NCI-H146 treated with DMSO at 0.1 percent for 48 hours (cell line): ENCODE measurements around the gene RAB11FIP4.

Source experiments
- DNase-seq: peaks from one replicate; lab custom pipeline; 2025; ENCODE audit not compliant: unreplicated experiment; lab: John Stamatoyannopoulos, UW

The RAB11FIP4 gene

DNA sequence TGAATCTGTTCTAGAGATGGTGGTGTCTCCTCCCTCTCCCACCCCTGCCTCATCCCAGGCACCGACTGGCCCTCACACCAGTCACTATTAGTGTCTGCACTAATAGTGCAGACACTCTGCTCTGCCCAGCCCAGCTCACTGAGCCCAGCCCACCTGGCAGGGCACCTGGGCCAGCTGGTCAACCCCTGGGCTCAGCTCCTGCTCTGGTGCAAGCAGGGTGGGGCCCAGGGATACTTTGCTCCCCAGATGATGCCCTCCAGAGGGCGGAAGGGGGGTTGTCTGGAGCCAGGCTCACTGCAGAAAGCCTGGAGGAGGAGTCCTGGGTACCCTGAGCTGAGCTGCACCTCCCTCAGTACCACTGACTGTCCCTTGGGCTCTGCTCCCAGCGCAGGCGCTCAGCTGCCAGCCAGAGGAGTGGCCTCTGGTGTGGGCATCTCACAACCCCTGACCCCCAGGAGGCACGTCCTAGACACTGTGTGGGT, 14.5 kb downstream of the RAB11FIP4 start:
- DNase-seq, result no peak

DNA sequence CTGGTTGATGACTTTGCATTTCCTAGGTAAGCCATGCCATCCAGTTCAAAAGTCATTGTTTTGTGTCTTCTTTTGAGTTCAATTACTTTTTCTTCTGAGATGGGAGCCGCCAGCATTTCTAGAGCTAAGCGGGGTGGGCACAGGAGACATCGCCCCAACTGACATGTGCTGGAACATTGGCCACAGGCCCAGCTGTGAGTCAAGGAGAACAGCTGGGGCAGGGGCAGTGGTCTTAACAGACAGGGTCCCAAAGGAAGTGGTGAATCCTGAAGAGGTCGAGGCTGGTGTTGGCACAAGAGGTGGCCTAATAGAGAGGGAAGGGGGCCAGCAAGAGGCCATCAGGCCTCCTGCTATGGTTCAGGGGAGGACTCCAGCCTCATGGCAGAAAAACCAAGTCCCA, 17.1 kb downstream of the RAB11FIP4 start:
- DNase-seq, result no peak

DNA sequence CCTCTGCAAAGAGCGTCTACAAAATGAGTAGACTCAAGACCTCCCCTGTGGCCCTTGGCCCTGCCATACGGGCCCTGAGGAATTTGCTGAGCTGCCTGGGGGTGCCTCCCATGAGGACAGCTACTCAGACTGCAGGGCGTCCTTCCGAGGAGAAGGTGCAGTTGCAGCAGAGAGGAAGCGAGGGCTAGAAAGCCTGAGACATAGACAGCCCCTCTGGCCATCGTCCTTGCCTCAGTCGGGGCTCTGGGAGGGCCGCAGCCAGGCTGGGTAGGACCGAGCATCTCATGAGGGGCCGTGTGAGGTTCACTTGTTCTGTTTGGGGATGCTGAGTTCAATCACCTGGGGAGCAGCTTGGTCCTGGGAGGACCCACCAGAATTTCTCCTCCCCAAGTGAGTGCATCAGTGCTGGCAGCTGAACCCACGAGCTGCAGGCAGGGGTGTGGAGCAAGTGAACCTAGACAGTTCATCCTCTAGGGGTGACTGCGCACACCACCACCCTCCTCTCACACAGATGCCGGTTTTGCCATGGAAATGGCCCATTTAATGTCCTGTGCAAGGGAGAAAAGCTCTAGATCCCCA, 20.3 kb downstream of the RAB11FIP4 start:
- no peak for DNase-seq

GRCh38 chr17:31412511-31412910, 21.0 kb downstream of the RAB11FIP4 start:
- DNase-seq, result no peak

DNA sequence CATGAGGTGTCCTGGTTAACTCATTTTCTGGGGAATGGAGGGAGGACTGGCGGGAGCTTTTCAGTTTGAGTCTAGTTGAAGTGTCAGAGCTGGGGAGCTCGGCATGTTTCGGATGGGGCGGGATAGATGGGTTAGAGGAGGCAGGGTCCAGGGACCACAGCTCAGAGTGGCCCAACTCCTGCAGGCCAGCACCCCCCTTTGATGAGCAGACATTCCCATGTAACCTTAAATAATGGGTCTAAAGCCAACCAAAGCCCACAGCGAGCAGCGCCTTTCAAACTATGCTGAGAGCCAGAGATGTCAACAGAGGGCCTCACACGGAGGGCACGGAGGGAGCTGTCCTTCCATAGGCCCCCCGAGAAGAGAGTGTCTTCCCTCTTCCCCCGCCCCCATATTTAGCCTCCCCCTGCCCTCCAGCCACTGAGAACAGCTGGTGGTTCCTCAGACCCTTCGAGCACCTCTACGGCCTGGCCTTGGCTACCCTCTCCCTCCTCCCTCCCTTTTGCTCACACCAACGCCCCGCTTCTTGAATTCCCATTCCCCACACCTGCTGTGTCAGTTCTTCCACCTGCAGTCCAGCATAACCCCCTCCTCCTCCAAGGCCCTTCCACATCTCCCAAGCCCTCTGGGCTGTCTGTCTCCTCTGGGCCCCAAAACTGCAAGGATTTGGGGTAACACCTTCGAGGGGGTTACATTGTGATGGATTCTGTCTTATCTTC, 21.8 kb downstream of the RAB11FIP4 start:
- DNase-seq, result no peak

- no peak for DNase-seq
Observed at GRCh38 chr17:31413874-31414549, 22.5 kb downstream of the RAB11FIP4 start.

DNA sequence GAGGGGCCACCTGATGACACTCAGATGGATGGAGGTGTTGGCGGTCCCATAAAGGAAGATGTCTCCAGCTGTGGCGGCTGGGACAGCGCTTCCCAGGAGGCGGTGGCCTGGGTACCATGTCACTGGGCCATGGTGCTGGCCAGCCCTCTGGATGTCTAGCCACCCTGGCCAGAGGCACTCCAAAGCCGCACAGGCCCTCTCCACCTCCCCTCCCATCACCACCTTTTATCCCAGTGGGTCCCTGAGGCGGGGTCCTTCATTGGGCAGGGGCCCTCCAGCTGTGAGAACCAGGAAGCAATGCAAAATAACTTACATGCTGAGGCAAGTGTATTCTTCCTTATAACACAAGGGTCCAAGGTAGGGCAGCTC, 23.1 kb downstream of the RAB11FIP4 start:
- DNase-seq, result no peak

GRCh38 chr17:31415004-31415454, 23.6 kb downstream of the RAB11FIP4 start:
- no peak for DNase-seq

- DNase-seq, result no peak
Observed at GRCh38 chr17:31415640-31416502, 24.4 kb downstream of the RAB11FIP4 start.

GRCh38 chr17:31416503-31416923, 25.0 kb downstream of the RAB11FIP4 start:
- DNase-seq, result no peak

- no peak for DNase-seq
Observed at GRCh38 chr17:31417051-31417792, 25.7 kb downstream of the RAB11FIP4 start.

DNA sequence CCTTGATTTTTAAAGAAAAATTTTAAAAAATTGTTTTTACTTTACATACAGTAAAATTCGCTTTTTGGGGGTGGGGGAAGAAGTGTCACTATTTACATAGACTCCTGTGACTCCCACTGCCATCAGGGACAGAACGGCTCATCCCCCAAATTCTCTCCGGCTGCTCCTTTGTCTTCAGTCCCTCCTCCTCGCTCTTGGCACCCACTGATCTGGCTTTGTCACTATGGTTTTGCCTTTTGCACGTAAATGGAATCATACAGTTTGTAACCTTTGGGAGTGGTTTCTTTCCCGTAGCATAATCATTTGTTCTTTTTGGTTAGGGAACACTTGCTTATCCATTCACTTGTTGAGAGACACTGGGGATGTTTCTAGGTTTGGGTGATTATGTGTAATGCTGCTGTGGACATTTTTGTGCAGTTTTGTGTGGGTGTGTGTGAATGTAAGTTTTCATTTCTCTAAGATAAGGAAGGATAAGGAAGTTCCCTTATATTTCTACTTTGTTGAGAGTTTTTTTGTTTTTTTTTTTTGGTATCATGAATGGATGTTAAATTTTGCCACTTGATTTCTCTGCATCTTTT, 27.4 kb downstream of the RAB11FIP4 start:
- no peak for DNase-seq

- no peak for DNase-seq
Observed at GRCh38 chr17:31422443-31422842, 31.0 kb downstream of the RAB11FIP4 start.

DNA sequence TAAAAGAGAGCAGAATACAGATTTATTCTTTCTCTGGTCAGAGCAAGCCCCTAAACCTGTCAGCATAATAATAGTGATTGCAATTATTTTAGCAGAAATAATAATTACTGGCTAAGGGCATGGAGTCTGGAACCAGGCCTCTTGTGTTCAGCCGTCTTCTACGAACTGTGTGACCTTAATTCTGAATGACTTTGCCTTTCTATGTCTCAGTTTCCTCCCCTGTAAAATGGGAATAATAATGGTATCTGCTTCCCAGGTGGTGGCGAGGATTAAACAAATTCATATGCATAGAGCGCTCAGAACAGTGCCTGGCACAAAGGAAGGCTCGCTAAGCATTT, 33.4 kb downstream of the RAB11FIP4 start:
- no peak for DNase-seq

GRCh38 chr17:31425282-31426040, 34.0 kb downstream of the RAB11FIP4 start:
- DNase-seq, result peak; percentile 19

DNA sequence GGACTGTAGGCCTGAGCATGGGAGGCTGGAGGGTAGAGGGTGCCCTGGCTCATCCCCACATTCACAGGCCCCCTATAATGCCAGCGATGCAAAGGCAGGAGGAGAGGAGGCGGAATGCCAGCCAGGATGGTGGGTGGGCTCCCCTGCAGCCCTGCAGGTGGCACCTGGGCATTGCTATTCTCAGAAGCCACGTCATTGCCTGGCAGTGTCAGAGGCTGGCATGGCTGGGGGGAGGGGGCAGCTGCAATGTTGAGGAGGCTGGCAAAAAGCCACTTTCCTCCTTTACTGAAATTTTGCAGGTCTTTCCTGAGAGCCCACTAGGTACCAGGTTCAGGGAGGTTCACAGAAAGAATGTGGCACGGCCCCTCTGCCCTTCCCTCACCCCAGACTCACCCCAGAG, 36.2 kb downstream of the RAB11FIP4 start:
- DNase-seq, result no peak

- DNase-seq, result no peak
Observed at GRCh38 chr17:31428111-31428510, 36.6 kb downstream of the RAB11FIP4 start.

- no peak for DNase-seq
Observed at GRCh38 chr17:31428512-31428911, 37.0 kb downstream of the RAB11FIP4 start.

- peak; percentile 36 for DNase-seq
Observed at GRCh38 chr17:31431098-31431851, 39.8 kb downstream of the RAB11FIP4 start.
